Left ventricle myocardium superior (tissue), 1 donor: ENCODE results near the gene AUP1. TPM values are rescaled to one million over a fixed set of nuclear protein-coding genes. Genes with fewer than 3 reads are reported as not detected.

Experiments
- ATAC-seq: fragments of 200-7000 bp; cut with Tn5 transposase; one replicate; pipeline ENCODE4 v1.9.1; 2020; ENCODE audit warnings: mild to moderate bottlenecking, moderate library complexity
- DNase-seq: peaks from one replicate; pipeline ENCODE4 v3.0.0-alpha.2; 2020
- intact Hi-C: fragments of 100-400 bp; cut with micrococcal nuclease; formaldehyde crosslinking; loops from one replicate; pipeline ENCODE4 v1.11.0; 2022
- total RNA-seq: library from RNA; stranded (reverse); fragmentation: NEBNext Ultra II Directional; extraction: Animal tissue kit (Norgen Biotek cat#: 25700); gene quantifications from one replicate; pipeline ENCODE4 v1.2.1, GENCODE V29; 2021
- donor health status: DM: no; HTN: yes; CAD: no; lungs with severe emphysema.

The AUP1 gene
- total RNA-seq, 1 donor from 2014 or later, result 54.2 TPM

DNA sequence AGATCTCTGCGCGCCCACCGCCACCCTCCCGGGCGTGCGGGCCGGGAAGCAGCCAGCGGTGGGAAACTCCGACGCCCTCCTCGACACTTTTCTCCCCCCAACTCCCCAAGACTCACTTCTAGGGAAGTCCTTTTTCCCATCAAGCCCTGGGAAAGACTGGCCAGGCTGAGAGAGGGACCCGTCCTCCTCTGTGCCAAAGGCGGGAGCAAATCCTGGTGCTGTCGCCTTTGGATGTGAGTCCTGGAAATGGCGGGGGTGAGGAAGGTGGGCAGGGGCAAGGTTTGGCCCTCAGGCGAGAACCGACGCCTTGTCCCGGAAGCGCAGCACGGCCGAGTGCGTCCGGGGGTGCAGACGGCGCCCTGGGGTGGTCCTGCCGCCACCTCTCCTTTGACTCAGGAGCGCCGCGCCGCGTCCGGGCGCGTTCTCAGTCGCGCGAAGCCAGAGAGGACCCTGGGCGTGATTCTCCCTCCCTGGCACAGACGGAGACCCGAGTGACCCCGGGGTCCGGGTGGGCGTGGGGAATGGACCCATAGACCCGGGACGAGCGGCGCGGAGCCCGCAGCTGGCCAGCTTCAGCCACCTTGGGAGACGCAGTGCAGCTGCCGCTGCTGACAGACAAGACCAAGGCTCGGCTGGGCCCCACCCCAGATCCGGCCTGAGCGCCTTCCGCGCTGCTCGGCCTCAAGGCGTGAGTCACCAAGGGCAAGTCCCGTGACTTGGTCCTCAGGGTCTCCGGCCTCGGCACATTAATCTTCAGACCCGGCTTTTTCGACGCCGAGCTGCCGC, 26.6 kb downstream of the AUP1 start:
- DNase-seq (peak; percentile 90), ATAC-seq (peak; percentile 73)
- intact Hi-C loops, result loop anchor here (5.0 kb wide), 1 partner anchor 84 kb away; no protein-coding TSS in a partner anchor

DNA sequence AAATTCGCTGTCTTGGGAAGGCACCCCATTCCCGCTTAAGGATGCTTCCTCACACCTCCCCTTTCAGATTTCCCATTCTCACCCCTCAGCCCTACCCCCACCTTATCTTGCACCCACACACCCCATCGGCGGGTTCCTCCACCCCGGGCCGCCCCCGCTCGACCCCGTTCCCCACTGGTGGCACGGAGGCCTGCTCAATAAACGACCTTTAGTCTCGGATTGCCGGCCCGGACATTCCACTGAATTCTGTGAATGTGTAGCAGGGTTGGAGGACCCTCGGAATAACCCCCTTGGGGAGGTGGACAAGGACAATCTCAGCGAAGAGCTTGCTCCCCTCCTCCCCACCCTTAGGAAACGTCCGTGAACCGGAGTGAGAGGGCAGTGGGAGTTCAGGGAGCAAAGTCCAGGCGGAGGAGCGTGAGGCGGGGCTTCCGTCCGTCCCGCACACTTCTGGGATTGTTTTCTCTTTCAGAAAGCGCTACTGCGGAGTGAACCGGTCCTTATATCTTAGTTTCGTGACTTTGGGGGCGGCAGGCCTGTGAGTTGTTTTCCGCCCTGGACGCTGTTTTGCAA, 27.3 kb downstream of the AUP1 start:
- intact Hi-C loops, result loop anchor here (5.0 kb wide), 1 partner anchor 85 kb away; no protein-coding TSS in a partner anchor
- peak; percentile 37 for DNase-seq
- peak; percentile 7 for ATAC-seq

- no peak for DNase-seq
- no peak for ATAC-seq
- intact Hi-C loops, result loop anchor here (5.0 kb wide), 1 partner anchor 86 kb away; no protein-coding TSS in a partner anchor
Observed at GRCh38 chr2:74501335-74502071, 28.0 kb downstream of the AUP1 start.

- intact Hi-C loops, result loop anchor here (5.0 kb wide), 1 partner anchor 87 kb away; no protein-coding TSS in a partner anchor
- ATAC-seq (no peak), DNase-seq (no peak)
Observed at GRCh38 chr2:74500578-74500946, 28.9 kb downstream of the AUP1 start.

DNA sequence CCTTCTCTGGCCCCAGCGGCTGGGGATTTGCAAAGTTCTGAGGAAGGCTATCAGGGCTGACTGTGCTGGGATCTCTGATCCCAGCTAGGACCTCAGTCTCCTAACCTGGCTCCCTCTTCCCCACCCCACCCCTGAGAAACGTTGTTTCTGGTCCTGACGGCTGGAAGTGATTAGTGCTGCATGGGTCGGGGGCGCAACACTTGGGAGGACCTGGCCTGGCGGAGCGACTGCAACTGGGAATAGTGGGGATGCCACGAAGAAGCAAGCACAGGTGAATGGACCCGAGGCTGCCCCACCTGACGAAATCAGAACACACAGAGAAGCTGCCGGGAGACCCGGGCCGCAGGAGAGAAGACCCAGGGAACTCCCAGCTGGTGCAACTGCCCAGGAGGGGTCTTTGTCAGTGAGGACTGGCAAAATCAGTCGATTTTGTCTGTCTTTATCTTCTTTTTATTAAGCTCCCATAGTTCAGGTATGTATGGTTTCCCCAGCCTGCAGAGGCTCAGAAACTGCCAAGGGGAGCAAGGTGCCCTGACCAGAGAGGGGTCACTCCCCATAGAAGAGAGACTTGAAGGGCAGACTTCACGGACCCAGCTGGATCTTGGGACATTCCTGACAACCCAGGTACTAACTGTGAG, 29.4 kb downstream of the AUP1 start:
- ATAC-seq (no peak), DNase-seq (no peak)
- intact Hi-C loops, result loop anchor here (5.0 kb wide), 1 partner anchor 87 kb away; no protein-coding TSS in a partner anchor

DNA sequence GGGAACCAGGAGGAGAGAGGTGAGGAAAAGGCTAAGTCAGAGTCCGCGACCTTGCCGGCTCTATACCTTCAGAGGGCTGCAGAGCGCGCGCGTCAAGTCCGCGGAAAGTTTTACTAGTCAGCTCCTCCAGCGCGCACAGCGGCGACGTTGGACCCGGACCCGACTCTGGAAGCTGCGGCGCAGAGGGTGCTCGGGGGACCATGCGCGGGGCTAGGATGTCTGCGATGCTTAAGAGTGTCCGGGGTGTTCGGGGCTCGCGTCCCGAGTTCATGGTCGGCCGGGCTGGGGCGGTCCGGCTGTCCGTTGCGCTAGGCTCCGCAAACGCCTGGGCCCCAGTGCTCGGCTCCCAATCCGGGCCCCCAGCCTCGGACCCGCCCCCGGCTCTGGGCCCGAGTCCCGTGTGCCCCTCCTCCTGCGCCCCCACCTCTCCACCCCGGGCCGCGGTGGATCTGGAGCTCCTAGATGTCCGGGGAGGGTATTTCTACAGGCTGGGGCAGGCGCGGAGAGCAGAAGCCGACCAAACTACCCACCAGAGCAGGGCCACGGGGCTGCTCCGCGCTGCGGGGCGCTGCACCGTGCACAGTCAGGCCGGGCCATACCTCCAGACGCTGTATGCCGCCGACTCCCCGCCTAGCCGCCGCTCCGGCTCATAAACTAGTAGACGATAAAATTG, 30.1 kb downstream of the AUP1 start, which contains the start of gene LBX2:
TSS of gene LBX2 (minus strand) at position 337 of the 673 bp plus-strand sequence. CDS start at position 271, 66 bp downstream.
- no peak for DNase-seq

GRCh38 chr2:74498500-74499266, 30.8 kb downstream of the AUP1 start:
- intact Hi-C loops, result no loop called here
- DNase-seq, result no peak
- ATAC-seq, result no peak

More for the DNA sequence above, 30.1 kb downstream of the AUP1 start, which contains the start of gene LBX2:
- no peak for ATAC-seq
- intact Hi-C loops, result no loop called here

GRCh38 chr2:74497777-74498499, 31.6 kb downstream of the AUP1 start:
- DNase-seq (no peak), ATAC-seq (peak; percentile 10)
- intact Hi-C loops, result no loop called here

DNA sequence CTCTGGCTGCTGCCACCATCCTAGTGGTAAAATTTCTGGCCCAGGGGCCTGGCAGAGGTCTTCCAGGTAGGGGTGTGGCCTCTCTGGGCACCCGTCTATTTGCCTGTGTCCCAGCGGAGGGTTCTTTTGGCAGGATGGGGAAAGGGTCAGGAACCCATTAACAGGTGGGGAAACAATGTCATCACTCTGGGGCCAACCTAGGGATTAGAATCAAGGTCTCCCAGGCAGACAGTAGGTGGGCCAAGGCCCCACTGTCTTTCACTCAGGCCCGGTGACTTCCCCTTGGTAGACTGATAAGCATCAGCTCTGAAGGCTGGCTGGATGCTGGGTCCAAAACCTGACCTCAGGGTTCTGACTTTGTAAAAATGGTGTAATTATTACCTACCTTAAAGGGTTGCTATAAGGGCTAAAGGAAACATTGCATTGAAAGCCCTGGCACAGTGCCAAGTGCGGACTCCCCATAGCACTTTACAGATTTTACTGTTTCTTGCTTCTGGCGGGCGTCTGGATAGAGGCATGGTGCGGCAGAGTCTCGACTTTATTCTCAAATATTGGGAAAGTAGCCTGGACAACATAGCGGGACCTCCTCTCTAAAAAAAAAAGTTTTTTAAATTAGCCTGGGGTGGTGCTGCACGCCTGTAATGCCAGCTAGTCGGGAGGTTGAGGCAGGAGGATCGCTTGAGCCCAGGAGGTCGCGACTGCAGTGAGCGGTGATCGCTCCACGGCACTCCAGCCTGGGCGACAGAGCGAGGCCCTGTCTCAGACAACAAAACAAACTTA, 32.3 kb downstream of the AUP1 start:
- ATAC-seq (no peak), DNase-seq (no peak)
- intact Hi-C loops, result no loop called here

- DNase-seq (no peak), ATAC-seq (no peak)
- intact Hi-C loops, result no loop called here
Observed at GRCh38 chr2:74495440-74495839, 34.1 kb downstream of the AUP1 start.

DNA sequence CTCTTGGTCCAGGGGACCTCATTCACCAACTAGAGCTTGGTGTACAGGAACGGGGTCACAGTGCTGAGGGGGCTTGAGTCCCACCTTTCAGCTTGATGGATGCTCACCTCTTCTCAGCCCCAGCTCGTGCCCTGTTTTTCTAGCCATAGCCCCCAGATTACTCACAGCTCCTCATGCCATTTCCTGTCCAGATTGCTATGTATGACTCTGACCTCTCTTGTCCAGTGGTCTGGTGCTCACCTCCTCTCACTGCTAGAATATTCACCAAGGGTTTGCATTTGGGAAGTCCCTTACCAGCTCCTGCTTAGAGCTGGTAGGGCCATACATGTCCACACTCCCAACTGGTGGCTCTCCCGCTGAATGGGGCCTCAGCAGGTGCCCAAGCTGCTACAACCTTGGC, 36.0 kb downstream of the AUP1 start:
- DNase-seq, result no peak
- no peak for ATAC-seq
- intact Hi-C loops, result no loop called here

DNA sequence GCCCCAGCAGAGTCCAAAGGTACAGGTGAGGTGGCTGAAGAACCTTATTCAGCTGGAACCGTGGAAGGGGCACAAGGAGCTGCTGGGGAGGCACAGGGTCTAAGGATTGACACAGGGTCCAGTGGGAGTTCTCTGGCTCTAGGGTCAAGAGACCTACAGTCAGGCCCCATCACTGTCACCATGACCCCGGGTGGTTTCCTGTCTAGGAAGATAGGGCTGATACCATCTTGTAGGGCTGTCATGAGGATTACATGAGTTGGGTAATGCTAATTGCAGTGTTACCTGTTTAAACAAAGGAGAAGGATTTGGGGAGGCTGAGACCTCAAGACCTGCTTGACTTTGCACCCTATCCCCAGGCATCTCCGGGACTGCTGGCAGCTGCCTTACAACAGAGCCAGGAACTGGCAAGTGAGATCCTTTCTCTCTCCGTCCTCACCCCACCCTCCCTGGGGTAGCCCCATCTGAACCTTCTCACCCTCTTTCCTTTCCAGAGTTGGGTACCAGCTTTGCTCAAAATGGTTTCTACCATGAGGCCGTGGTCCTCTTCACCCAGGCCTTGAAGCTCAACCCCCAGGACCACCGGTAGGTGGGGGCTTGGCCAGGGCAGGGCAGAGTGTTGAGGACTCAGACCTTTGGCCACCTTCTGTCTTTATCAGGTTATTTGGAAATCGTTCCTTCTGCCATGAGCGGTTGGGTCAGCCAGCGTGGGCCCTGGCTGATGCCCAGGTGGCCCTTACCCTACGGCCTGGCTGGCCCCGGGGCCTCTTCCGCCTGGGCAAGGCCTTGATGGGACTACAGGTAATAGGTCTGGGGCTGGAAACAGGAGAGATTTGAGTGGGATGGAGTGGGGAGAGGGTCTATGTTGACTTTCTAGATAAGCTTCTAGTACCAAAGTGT, 37.6 kb downstream of the AUP1 start:
- intact Hi-C loops, result no loop called here
- ATAC-seq, result no peak
- DNase-seq, result peak; percentile 11

DNA sequence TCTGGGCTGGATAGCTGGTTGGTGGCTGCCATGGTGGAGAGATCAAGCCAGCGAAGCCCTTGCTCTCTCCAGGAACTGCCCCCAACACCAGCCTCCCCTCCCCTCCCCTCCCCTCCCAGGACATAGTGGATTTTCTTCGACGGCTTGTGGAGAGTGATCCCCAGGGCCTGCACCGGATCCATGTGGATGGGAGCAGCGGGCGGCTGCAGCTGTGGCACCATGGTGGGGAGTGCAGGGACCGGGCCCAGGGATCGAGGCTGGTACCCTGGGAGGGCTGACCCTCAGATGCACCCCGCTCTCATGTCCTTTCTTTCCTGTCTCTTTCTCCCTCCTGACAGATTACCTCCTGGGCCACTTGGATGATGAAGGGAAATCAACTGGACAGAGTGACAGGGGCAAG, 39.6 kb downstream of the AUP1 start:
- DNase-seq (no peak), ATAC-seq (no peak)
- intact Hi-C loops, result no loop called here

- intact Hi-C loops, result no loop called here
- no peak for DNase-seq
- ATAC-seq, result no peak
Observed at GRCh38 chr2:74488643-74489481, 40.6 kb downstream of the AUP1 start.

- no peak for ATAC-seq
- intact Hi-C loops, result no loop called here
- no peak for DNase-seq
Observed at GRCh38 chr2:74486141-74486540, 43.4 kb downstream of the AUP1 start.
